Spleen (tissue), 3 donors: ENCODE data around the gene C5orf24.
"Not testable (repeated sequence)": the region's sequence is repeated elsewhere in the genome, so short reads cannot be mapped to it uniquely, and the experiment has no call there.

Experiments
- POLR2A ChIP-seq, 3 donors: fragments of 450-650 bp; IDR thresholded peaks; one replicate each; pipeline ENCODE4 v1.5.1; 2017; ENCODE audit warnings: antibody characterized with exemption in 3 of 3, mild to moderate bottlenecking in 1 of 3
- POLR2AphosphoS5 ChIP-seq, 3 donors: sonication (generic); formaldehyde crosslinking; IDR thresholded peaks; one replicate each; pipeline ENCODE4 v1.5.1; 2017; ENCODE audit warnings: antibody characterized with exemption in 3 of 3

GRCh38 chr5:134849434-134849933, 3.7 kb downstream of the C5orf24 start:
- not testable (repeated sequence) for TF ChIP-seq POLR2A, POLR2AphosphoS5 (IDR thresholded peaks at IDR 0.05)
